Fibroblast of gingiva (primary cell): ENCODE results near the gene NPL.

Experiments used
- DNase-seq: peaks from one replicate; pipeline ENCODE4 v3.0.0-alpha.2; 2011; ENCODE audit warnings: low read depth

Gene NPL

GRCh38 chr1:182867861-182868260 is 78.3 kb downstream of the NPL start:
- no peak for DNase-seq

GRCh38 chr1:182869241-182869666 is 79.7 kb downstream of the NPL start:
- DNase-seq: no peak

DNA sequence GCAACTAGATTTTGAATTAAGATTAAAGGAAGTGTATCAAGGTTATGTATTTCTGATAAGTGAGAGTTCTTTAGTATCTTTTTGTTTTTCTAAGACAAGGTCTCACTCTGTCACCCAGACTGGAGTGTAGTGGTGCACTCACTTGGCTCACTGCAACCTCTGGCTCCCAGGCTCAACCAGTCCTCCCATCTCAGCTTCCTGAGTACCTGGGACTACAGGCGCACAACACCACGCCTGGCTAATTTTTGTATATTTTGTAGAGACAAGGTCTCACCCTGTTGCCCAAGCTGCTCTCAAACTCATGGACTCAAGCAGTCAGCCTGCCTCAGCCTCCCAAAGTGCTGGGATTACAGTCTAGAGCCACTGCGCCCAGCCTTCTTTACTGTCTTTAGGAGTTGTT is 83.3 kb downstream of the NPL start:
- no peak for DNase-seq

GRCh38 chr1:182875889-182876288 is 86.3 kb downstream of the NPL start:
- no peak for DNase-seq

DNA sequence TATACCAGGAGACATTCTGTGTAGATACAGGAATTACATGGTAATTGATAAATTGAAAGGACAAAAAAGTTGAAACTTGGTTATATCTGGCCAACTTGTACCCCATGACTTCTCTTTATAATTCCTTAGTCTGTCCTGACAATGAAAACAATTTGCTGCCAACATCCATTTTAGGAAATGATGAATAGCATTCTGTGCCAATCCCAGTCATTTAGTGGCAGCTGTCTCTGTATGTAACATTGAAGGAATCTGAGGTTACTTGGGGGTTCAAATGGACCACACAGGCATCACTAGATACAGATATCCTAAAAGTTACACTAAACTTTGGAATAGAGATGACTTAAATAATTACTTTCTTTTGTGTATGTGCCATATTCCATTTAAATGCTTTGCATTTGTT is 87.8 kb downstream of the NPL start:
- DNase-seq: no peak

GRCh38 chr1:182877842-182878241 is 88.3 kb downstream of the NPL start:
- DNase-seq: no peak
